Erythroblast (primary cell): ENCODE measurements around the gene PEMT.
"Not testable (repeated sequence)": the region's sequence is repeated elsewhere in the genome, so short reads cannot be mapped to it uniquely, and the experiment has no call there.

Source experiments
- DNase-seq, 2 experiments: peaks; one replicate each; lab custom pipeline; 2025; lab: John Stamatoyannopoulos, UW
- GATA1 ChIP-seq: IDR thresholded peaks from 2 replicates; pipeline ENCODE4 v1.6.1; 2011; ENCODE audit warnings: low read depth, mild to moderate bottlenecking, control low read depth, low read length, moderate library complexity
- POLR2A ChIP-seq: IDR thresholded peaks from 2 replicates; pipeline ENCODE4 v1.6.1; 2011; ENCODE audit warnings: mild to moderate bottlenecking, low read length

The PEMT gene

GRCh38 chr17:17591355-17592298, at the start of gene PEMT:
TSS of gene PEMT (minus strand) at chr17:17591708. CDS start at chr17:17591626, 82 bp downstream.
- TF ChIP-seq GATA1 (no peak), POLR2A (peak; percentile 71)
- peak; percentile 98 to 99 for DNase-seq

GRCh38 chr17:17639661-17640270, 48.3 kb upstream of the PEMT start:
- DNase-seq = not testable (repeated sequence)

GRCh38 chr17:17638467-17638866, 47.0 kb upstream of the PEMT start:
- TF ChIP-seq POLR2A (no peak), GATA1 (no peak)

GRCh38 chr17:17636272-17636885, 44.9 kb upstream of the PEMT start:
- no peak for DNase-seq
- TF ChIP-seq POLR2A (no peak), GATA1 (no peak)

More at GRCh38 chr17:17638467-17638866, 47.0 kb upstream of the PEMT start:
- DNase-seq = no peak

- not testable (repeated sequence) for DNase-seq
Observed at GRCh38 chr17:17635537-17636271, 44.2 kb upstream of the PEMT start.

- TF ChIP-seq GATA1 = no peak
- TF ChIP-seq POLR2A = no peak
- no peak for DNase-seq
Observed at GRCh38 chr17:17635126-17635525, 43.6 kb upstream of the PEMT start.

- no peak for DNase-seq
- TF ChIP-seq GATA1 = no peak
Observed at GRCh38 chr17:17633310-17633709, 41.8 kb upstream of the PEMT start.

- DNase-seq = peak; percentile 37 to 47
Observed at GRCh38 chr17:17632690-17633089, 41.2 kb upstream of the PEMT start.

GRCh38 chr17:17628388-17629008, 37.0 kb upstream of the PEMT start:
- DNase-seq = no peak
- TF ChIP-seq POLR2A = no peak

- TF ChIP-seq POLR2A = no peak
- no peak for TF ChIP-seq GATA1
- no peak for DNase-seq
Observed at GRCh38 chr17:17626840-17627239, 35.3 kb upstream of the PEMT start.

GRCh38 chr17:17626151-17626805, 34.8 kb upstream of the PEMT start:
- TF ChIP-seq GATA1 = no peak
- no peak for TF ChIP-seq POLR2A
- no peak for DNase-seq

- TF ChIP-seq GATA1 (no peak), POLR2A (no peak)
- DNase-seq = no peak
Observed at GRCh38 chr17:17624741-17625140, 33.2 kb upstream of the PEMT start.

- TF ChIP-seq GATA1 = no peak
- no peak for DNase-seq
Observed at GRCh38 chr17:17623904-17624303, 32.4 kb upstream of the PEMT start.
